Measurements from ENCODE around the gene SPIN1.
"Not testable (repeated sequence)": the region's sequence is repeated elsewhere in the genome, so short reads cannot be mapped to it uniquely, and the experiment has no call there.

The SPIN1 gene

DNA sequence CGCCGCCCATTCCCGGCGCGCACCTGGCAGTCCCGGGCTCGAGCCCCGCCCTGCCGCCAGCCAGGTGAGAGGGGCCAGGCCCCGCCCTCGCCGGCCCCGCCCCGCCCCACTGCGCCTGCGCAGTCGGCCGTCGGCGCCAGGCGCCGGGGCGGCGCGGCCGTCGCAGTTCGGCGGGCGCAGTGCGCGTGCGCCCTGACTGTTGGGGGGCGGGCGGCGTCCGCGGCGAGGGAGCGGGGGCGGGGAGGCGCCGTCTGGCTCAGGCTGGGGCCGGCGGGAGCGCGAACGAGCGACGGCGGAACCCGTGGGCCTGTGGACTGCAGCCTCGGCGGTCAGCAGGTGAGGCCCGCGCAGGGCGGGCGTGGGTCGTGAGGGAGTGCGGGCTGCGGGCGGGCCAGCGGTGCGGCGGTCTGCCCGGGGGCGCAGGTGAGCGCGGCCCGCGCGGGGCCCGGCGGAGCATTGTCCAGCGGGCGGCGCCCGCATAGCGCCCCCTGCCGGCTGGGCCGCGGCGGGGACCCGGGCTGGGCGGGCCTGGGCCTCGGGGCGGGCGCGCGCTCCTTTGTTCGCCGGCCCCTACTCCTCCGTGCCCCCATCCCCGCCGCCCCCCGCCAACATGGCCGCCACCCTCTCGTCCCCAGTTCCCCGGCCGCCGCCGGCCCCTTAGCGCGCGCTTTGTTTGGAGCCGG lies at the start of gene SPIN1:
Gene SPIN1, plus strand, starts transcription at position 242 of the 683 bp plus-strand sequence. CDS start 38,096 bp downstream, outside the sequence.
- DNase-seq, result peak; percentile 88

DNA sequence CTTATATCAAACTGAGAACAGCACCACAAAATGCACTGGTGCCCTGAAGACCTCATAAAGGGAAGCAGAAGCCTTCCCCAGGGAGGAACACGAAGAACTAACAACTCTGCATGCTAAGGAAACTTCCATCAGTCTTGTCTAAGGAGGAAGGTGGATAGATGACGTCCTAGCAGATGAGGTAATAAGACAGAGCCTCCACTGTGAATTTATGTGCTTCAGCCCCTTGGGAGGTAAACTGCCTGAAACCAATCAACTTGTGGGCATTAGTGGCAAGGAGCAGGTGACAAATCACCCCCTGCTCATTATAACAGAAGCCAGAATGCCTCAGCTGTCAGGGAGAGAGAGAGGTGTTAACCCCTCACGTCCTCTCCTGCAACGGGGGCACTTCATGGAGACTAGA lies 48.9 kb upstream of the SPIN1 start:
- no peak for DNase-seq

DNA sequence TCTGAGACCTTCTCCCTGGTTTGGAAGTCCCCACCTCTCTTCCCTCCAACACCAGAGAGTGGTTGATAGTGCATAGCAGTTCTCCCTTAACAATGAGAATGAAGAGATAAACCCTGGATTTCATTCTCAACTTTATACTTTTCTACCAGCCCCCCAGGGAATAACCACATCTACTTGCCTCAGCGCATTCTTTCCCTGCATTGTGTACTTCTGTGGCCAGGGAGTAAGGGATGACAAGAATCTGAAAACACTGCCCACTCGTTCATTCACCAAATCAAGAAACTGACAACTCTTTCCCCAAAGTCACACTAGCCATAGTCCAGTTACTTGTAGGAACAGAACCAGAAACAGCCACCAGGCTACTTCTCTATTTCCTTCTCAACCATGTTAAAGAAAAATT lies 46.0 kb upstream of the SPIN1 start:
- DNase-seq, result no peak

DNA sequence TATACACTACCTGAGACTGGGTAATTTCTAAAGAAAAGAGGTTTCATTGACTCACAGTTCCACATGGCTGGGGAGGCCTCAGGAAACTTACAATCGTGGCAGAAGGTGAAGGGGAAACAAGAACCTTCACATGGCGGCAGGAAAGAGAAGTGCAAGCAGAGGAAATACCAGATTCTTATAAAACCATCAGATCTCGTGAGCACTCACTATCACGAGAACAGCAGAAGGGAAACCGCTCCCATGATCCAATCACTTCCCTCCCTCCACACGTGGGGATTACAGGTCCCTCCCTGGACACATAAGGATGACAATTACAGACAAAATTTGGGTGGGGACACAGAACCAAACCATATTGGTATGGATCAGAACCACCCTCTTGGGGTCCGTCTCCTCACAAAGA lies 44.2 kb upstream of the SPIN1 start:
- DNase-seq, result no peak

DNA sequence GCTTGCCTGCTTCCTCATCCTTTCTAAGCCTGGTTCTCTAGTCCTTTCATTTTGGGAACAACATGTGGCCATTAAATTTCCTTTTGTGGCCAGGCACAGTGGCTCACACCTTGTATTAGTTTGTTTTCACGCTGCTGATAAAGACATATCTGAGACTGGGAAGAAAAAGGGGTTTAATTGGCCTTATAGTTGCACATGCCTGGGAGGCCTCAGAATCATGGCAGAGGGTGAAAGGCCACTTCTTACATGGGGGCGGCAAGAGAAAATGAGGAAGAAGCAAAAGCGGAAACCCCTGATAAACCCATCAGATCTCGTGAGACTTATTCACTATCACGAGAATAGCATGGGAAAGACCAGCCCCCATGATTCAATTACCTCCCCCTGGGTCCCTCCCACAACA lies 37.9 kb upstream of the SPIN1 start:
- DNase-seq, result not testable (repeated sequence)

DNA sequence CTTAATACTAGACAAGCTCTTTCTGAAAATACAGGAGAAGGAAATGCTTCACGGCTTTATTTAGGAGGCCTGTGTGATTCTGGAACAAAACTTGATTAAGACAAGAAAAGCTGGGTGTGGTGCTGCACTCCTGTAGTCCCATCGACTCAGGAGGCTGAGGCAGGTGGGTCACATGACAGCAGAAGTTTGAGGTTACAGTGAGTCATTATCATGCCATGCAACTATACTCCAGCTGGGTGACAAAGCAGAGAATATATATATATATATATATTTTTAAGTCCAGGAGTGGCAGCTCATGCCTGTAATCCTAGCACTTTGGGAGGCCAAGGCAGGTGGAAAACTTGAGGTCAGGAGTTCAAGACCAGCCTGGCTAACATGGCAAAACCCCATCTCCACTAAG lies 33.1 kb upstream of the SPIN1 start:
- no peak for DNase-seq

DNA sequence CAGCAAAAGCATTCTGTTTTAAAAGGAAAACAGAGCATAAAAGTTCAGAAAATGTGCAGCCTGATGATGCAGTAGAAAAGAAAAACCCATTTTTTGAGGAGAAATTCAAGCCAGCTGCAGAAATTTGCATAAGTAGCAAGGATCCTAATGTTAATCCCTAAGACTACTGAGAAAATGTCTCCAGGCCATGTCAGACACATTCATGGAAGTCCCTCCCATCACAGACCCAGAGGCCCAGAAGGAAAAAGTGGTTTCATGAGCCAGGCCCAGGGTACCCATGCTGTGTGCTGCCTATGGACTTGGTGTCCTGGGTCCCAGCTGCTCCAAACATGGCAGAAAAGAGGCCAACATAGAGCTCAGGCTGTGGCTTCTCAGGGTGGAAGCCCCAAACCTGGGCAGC lies 31.0 kb upstream of the SPIN1 start:
- DNase-seq, result not testable (repeated sequence)

DNA sequence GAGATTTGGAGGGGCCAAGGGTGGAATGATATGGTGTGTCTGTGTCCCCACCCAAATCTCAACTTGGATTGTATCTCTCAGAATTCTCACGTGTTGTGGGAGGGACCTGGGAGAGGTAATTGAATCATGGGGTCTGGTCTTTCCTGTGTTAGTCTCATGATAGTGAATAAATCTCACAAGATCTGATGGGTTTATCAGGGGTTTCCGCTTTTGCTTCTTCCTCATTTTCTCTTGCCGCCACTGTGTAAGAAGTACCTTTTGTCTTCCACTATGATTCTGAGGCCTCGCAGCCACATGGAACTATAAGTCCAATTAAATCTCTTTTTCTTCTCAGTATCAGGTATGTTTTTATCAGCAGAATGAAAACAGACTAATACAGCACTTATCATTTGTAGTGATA lies 29.5 kb upstream of the SPIN1 start:
- DNase-seq, result no peak

DNA sequence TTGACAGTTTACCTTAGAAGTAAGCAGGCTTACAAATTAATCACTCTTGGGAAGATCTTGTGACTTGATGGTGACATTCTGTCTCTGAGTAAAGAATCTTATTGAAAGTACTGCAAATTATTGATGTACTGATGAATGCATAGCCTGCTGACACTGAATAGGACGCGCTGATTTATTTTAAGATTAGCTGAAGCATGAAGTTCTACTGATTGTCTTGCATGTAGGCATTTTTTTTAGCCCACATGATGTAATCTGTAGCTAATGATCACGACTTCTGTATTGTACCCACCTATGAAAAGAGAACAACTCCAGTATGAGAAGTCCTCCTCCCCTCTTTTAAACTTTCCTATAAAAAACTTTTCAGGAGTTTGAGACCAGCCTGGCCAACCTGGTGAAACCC lies 28.3 kb upstream of the SPIN1 start:
- DNase-seq, result no peak

DNA sequence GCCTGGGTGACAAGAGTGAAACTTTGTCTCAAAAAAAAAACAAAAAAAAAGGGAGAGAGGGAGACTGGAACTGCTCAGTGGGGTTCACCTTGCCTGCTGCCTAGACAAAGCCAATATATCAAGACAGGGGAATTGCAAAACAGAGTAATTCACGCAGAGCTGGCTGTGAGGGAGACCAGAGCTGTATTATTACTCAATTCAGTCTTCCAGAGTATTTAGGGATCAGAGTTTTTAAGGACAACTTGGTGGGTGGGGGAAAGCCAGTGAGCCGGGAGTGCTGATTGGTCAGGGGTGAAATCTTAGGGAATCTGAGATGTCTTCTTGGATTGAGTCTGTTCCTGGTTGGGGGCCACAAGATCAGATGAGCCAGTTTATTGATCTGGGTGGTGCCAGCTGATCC lies 25.6 kb upstream of the SPIN1 start:
- no peak for DNase-seq

DNA sequence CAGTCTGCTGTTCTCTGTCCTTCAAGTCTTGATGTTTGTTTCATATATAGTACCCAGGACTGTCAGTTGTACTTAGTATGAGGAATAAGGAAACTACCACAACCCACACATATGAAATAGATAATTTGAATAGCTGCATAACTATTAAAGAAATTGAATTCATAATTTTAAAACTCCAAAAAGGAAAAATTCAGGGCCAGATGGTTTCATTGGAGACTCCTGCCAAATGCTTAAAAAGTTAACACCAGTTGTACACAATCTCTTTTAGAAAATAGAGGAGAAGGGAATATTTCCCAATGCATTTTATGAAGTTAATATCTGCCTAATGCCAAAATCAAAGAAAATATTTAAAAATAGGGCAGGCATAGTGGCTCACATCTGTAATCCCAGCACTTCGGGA lies 24.6 kb upstream of the SPIN1 start:
- DNase-seq, result no peak

DNA sequence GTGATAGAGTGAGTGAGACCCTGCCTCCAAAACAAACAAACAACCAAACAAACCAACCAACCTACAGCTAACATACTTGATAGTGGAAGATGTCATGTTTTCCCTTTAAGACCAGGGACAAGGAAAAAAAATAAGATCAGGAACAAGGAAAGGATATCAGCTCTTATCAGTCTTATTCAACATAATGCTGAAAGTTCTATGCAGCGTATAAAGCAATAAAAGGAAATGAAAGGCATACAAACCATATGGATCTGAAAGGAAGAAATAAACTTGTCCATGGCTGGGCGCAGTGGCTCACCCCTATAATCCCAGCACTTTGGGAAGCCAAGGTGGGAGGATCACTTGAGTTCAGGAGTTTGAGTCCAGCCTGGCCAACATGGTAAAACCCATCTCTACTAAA lies 23.5 kb upstream of the SPIN1 start:
- no peak for DNase-seq

DNA sequence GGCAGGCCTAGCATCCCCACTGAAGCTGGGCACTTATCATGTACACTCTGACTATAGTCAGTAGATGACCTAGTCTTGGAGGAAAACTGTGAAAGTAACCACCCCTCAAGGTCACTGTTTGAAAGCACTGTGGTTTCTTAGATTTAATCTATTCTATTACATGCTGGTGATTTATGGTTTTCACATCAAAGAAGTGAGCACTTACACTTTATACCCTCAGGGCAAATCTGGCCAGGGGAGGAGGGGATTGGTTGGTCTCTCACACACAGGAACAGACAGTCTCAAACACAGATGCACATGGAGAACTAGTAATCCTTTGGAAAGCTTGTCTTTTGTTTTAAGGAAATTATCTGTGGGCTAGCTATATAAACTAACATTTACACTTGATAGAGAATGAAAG lies 17.9 kb upstream of the SPIN1 start:
- no peak for DNase-seq

DNA sequence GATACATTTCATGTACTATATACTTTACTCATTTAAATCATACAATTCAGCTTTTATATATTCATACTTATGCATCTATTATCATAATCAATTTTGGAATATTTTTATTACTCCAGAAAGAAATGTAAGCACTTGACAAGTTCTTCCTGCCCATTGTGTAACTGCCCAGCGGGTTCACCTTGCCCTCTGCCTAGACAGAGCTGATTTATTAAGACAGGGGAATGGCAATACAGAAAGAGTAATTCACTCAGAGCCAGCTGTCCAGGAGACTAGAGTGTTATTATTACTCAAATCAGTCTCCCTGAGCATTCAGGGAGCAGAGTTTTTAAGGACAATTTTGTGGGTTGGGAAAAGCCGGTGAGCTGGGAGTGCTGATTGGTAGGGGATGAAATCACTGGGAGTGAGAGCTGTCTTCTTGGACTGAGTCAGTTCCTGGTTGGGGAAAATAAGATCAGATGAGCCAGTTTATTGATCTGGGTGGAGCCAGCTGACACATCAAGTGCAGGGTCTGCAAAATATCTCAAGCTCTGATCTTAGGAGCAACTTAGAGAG lies 16.1 kb upstream of the SPIN1 start:
- DNase-seq, result no peak

DNA sequence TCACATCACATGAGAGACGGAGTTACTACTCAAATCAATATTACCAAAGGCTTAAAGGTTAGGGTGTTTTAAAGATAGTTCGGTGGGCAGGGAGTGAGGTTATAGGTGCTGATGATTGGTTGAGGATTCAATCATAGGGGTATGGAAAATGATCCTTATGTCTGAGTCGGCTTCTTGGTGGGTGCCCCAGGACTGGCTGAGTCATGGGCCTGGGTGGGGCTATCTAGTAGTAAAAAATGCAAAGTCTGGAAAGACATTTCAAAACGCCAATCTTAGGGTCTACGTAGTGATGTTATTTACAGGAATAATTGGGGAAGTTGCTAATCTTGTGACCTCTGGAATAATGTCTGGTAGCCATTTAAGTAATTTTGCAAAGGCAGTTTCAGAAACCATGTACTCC lies 15.2 kb upstream of the SPIN1 start:
- no peak for DNase-seq

DNA sequence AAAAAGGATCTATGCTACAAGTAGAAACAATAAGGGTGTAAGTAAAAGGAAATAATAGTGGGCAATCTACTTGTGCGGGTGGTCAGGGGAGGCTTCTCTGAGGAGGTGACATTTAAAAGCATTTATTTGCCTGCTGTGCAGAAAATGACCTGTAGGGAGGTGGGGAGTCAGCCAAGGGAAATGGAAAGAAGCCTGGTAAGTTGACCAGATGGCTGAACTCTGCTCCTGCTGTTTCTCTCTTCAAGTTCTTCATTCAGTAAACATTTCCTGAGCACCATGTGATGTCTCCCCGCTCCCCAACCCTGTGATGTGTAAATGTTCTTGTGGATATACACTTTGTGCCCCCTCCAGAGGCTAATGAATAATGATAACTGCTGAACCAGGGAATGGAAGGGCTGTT lies 9.9 kb upstream of the SPIN1 start:
- no peak for DNase-seq

DNA sequence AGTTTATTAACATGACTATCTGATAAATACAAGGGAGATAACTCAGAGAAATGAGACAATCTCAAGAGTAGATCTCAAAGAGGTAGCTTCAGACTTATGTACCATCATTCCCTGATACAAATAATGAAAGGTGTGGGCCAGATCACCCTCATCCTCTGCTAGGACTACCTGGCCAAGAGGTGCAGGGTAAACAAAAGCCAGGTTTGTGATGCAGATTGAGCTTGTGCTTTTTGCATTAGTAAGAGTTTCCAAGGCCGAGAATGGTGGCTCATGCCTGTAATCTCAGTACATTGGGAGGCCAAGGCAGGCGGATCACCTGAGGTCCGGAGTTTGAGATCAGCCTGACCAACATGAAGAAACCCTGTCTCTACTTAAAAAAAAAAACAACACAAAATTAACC lies 8.9 kb upstream of the SPIN1 start:
- DNase-seq, result no peak

DNA sequence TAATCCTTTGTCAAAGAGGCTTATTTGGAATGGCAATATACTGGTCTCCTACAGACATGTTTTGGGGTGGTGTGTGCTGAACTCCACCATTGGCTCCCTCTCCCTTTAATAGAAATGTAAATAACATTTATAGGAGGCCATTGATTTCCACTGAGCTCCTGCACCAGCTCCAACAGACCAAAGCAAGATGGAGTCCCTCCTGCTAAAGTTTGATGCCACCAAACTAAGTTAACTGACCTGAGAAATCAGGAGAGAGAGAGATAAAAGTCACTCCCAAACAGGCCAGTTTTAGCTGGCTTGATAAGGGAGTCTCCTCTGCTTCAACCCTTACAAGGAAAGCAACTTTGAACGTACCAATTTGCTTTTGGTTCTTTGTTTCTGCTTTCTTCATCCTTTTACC lies 8.1 kb upstream of the SPIN1 start:
- DNase-seq, result no peak

DNA sequence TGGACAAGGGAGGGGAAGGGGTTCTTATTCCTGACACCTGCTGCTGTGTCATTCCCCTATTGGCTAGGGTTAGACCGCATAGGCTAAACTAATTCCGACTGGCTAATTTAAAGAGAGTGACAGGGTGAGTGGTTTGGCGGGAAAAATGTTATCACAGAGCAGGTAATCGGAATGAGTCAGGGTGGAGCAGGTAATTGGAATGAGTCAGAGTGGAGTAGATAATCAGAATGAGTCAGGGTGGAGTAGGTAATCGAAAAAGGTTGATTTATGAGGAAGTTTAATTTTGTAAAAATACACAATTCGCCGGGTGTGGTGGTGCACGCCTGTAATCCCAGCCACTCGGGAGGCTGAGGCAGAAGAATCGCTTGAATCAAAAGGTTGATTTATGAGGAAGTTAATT lies 6.9 kb upstream of the SPIN1 start:
- not testable (repeated sequence) for DNase-seq

DNA sequence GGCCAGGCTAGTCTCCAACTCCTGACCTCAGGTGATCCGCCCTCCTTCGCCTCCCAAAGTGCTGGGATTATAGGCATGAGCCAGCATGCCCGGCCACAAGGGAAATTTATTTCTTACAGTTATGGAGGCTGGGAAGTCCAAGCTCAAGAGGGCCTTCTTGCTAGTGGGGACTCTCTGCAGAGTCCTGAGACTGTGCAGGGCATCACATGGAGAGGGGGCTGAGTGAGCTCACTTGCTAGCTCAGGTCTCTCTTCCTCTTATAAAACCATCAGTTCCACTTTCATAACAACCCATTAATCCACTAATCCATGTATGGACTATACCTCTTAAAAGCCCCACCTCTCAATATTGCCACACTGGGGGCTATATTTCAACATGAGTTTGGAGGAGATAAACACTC lies 5.1 kb upstream of the SPIN1 start:
- no peak for DNase-seq

DNA sequence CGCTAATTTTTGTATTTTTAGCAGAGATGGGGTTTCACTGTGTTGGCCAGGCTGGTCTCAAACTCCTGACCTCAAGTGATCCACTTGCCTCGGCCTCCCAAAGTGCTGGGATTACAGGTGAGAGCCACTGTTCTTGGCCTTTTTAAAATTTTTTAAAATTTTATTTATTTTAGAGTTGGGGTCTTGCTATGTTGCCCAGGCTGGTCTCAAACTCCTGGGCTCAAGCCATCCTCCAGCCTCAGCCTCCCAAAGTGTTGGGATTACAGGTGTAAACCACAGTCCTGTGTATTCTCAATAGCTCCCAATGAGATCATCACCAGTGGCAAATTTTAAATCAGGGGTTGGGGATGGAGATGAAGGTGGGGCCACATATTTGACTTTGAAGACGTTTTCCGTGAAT lies 2.1 kb upstream of the SPIN1 start:
- not testable (repeated sequence) for DNase-seq

DNA sequence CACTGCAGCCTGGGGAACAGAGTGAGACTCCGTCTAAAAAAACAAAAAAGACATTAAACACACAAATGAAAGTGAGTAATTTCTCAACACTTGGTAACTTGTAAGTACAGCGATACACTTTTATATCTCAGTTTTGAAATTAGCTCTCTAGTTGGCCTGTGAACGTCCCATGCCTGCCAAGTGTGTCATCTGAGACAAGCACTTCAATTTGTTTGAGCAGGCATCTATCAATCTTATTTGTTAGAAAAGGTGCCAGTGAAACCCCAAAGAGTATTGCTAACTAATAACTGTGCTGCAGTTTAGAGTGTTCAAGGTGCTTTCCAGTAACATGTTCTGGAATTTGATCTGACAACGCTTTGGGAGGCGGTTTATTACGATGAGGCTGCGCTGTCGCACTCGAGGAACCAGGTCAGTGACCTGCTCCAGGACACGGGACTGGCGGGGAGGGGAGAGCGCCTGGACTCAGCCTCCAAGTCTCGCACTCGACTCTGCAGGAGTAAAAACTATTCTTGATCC lies 1.1 kb upstream of the SPIN1 start:
- DNase-seq, result peak; percentile 28

DNA sequence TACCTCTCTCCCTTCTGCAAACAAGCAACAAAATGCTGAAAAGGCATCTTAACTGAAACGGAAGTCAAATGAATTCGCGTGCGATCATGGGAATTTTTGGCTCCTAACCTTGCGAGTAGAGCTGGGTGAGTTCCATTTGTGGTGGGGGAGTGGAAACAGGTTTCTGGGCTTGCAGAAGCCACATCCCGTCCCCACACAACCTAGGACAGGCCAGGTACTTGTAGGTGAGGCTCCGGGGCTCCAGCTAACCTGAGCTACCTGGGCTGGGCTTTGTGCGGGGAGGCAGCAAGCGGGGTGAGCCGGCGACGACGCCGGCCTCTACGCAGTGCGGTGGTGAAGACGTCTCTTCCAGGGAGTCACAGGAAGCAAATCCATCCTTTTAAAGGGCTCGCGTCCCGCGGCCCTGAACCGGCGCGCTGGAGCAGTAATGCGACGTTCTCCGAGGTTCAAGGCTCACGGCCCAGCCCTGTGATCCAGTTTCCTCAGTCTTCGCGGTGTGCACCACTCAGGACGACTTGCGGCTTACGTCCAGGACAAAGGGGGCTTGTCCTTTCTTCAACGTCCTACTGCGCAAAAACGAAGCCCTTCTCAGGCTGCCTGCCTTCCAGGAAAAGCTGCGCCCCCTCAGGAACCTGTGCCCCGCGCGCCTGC lies 567 bp upstream of the SPIN1 start:
- peak; percentile 42 for DNase-seq

DNA sequence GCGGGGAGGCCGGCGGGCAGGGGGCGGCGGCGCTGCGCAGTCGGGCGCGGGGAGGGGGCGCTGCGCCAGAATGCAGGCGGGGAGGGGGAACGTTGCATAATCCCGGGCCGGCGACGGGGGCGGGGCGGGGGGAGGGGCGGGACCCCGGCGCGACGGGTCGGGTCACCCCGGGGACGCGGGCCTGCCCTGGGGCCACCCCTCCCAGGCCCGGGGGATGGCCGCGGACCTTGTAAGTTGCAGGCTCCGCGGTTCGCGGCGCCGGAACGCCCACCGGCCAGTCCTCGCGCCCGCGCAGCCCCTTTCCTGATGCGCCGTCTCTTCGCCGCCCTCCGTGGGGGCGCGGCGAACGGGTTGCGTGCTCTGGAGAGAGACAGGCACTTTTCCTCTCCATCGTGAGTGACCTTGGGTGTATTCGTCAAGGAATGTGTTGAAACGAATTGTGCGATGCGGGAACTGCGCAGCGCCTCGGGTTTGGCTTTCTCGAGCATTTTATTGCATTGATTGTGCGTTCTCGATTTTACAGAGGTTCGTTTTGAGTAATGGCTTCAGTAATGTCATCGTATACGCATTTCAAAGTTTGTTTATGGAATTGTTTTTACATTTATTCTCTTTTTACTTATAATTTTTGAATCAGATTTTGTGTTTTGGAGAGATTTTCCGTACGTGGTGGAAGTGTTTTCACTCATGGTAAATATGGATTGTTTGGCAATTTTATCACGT lies 802 bp downstream of the SPIN1 start:
- DNase-seq, result peak; percentile 54

Data from stimulated activated CD8-positive, alpha-beta memory T cell treated with anti-CD3 and anti-CD28 coated beads, Interleukin-4, amount 100 ng/mL, for 48 hours (primary cell).